GM12874 (cell line): ENCODE data around the gene AGL.

Source experiments
- CTCF ChIP-seq: IDR thresholded peaks from 2 replicates; pipeline ENCODE4 v1.5.1; 2011; ENCODE audit warnings: low read depth, mild to moderate bottlenecking, control low read depth, low read length, moderate library complexity; ENCODE audit not compliant: insufficient read depth

Gene AGL

GRCh38 chr1:99816656-99817055 lies 33.5 kb upstream of the AGL start:
- no peak for TF ChIP-seq CTCF

GRCh38 chr1:99818063-99818699 lies 32.0 kb upstream of the AGL start:
- TF ChIP-seq CTCF: no peak

- no peak for TF ChIP-seq CTCF
These were observed 29.6 kb upstream of the AGL start for GRCh38 chr1:99820546-99820945.

GRCh38 chr1:99825098-99825497 lies 25.1 kb upstream of the AGL start:
- TF ChIP-seq CTCF: no peak

GRCh38 chr1:99825702-99826101 lies 24.5 kb upstream of the AGL start:
- no peak for TF ChIP-seq CTCF

- no peak for TF ChIP-seq CTCF
These were observed 22.2 kb upstream of the AGL start for GRCh38 chr1:99827970-99828369.

GRCh38 chr1:99829269-99829668 lies 20.9 kb upstream of the AGL start:
- TF ChIP-seq CTCF: no peak
